Astrocyte of the cerebellum (primary cell): Measurements from ENCODE around the gene DSCAM.
"Not testable (repeated sequence)": the region's sequence is repeated elsewhere in the genome, so short reads cannot be mapped to it uniquely, and the experiment has no call there.

ENCODE experiments used
- DNase-seq: peaks from one replicate; pipeline ENCODE4 v3.0.0-alpha.2; 2011; ENCODE audit warnings: low read depth
- H3K4me3 ChIP-seq: 2 replicates; pipeline ENCODE4 v1.5.1; 2011; ENCODE audit warnings: mild to moderate bottlenecking, low read depth, low read length, moderate library complexity
- CTCF ChIP-seq: IDR thresholded peaks from 2 replicates; pipeline ENCODE4 v1.5.1; 2012; ENCODE audit warnings: low read length, low read depth, moderate library complexity, mild to moderate bottlenecking; ENCODE audit errors: missing control alignments
- in situ Hi-C: cut with HindIII; loops from 2 replicates; pipeline ENCODE4 v1.10.0; 2017; ENCODE audit warnings: low sequenced_read_pairs

The DSCAM gene

GRCh38 chr21:40270047-40270446, 576.9 kb downstream of the DSCAM start:
- in situ Hi-C loops, result no loop called here
- H3K4me3 ChIP-seq, result no peak overlapping the region
- TF ChIP-seq CTCF, result no peak
- no peak for DNase-seq

GRCh38 chr21:40269239-40269638, 577.7 kb downstream of the DSCAM start:
- in situ Hi-C loops, result no loop called here
- no peak overlapping the region for H3K4me3 ChIP-seq
- no peak for TF ChIP-seq CTCF
- no peak for DNase-seq

DNA sequence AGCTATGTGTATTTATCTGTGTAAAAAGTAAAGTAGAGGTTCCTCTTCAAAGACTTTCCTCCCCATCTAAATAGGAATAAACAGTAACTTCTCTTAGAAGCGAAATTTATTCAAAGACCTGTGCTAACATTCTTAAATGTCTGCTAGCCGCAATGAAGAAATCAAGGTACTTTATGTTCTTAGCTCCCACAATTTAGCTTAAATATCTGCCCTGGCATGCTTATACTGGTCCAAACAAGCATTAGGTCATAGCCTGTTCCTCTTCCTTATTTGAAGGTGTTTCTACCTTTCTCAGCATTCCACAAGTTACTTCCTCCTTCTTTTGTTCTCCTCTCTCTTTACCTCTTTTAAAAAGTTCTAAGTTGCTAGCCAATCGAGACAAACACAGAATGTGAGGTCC, 588.5 kb downstream of the DSCAM start:
- in situ Hi-C loops, H3K4me3 ChIP-seq: not testable (repeated sequence)

GRCh38 chr21:40257342-40257741, 589.6 kb downstream of the DSCAM start:
- no peak for TF ChIP-seq CTCF
- DNase-seq, result no peak
- no peak overlapping the region for H3K4me3 ChIP-seq
- in situ Hi-C loops, result no loop called here

More for the DNA sequence above, 588.5 kb downstream of the DSCAM start:
- DNase-seq, result not testable (repeated sequence)

DNA sequence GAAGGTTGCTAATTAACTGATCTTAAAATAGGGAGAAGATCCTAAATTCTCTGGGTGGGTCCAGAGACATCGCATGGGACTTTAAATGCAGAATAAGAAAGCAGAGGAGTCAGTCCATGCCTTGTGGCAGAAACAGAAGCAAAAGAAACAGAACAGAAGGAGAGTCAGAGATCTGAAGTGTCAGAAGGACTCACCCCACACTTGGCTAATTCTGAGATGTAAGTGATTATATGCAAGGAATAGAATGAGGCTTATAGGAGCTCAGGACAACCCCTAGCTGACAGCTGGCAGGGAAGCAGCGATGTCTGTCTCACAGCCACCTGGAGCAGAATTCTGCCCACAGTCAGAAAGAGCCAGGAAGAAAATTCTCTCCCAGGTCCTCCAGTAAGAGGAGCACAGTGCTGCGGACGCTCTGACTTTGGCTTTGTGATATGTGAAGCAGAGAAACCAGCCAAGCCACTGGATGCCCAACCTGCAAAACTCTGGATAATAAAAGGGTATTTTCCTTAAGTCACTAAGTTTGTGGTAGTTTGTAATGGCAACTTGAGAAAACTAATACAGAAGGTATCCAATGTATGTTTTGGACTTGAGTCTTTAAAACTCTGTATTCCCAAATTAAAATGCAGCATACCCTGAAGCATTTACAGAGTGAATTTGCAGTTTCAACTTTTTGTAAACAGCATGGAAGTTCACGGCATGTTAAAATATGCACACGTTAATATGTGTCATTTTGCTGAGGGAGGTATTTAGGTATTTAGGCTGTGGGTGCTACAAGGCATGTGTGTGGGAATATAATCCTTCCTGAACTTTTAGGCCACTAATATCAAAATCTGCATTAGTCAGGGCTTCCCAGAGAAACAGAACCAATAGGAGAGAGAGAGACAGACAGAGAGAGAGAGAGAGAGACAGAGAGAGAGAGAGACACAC, 591.2 kb downstream of the DSCAM start:
- TF ChIP-seq CTCF, result no peak
- DNase-seq, result no peak
- in situ Hi-C loops, result no loop called here
- H3K4me3 ChIP-seq, result no peak overlapping the region

- TF ChIP-seq CTCF, result no peak
These were observed 592.2 kb downstream of the DSCAM start for GRCh38 chr21:40254540-40255465.

GRCh38 chr21:40253112-40253511, 593.8 kb downstream of the DSCAM start:
- in situ Hi-C loops, result no loop called here
- no peak overlapping the region for H3K4me3 ChIP-seq
- no peak for TF ChIP-seq CTCF
- no peak for DNase-seq

More at GRCh38 chr21:40254540-40255465, 592.2 kb downstream of the DSCAM start:
- in situ Hi-C loops, result no loop called here
- peak; percentile 95 for DNase-seq
- no peak overlapping the region for H3K4me3 ChIP-seq
